ENCODE results near the gene DGKG.

DNA sequence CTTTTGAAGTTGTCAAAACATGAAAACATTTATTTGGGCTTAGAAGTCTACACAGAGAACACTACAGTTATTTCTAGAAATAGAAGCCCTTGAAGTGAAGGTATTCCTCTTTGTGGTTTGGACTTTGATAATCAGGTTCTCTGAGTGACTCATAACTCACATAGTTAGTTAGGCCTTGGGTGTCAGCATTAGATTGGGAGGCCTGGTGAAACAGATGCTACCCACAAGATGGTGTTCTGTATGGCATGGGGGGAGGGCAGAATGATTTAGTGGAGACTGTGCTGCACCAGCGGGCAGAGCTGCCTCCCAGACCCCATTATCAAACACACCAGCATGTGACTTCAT lies 144.2 kb downstream of the DGKG start:
- TF ChIP-seq, protein P1, sequence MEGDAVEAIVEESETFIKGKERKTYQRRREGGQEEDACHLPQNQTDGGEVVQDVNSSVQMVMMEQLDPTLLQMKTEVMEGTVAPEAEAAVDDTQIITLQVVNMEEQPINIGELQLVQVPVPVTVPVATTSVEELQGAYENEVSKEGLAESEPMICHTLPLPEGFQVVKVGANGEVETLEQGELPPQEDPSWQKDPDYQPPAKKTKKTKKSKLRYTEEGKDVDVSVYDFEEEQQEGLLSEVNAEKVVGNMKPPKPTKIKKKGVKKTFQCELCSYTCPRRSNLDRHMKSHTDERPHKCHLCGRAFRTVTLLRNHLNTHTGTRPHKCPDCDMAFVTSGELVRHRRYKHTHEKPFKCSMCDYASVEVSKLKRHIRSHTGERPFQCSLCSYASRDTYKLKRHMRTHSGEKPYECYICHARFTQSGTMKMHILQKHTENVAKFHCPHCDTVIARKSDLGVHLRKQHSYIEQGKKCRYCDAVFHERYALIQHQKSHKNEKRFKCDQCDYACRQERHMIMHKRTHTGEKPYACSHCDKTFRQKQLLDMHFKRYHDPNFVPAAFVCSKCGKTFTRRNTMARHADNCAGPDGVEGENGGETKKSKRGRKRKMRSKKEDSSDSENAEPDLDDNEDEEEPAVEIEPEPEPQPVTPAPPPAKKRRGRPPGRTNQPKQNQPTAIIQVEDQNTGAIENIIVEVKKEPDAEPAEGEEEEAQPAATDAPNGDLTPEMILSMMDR (IDR thresholded peaks at IDR 0.05; ENCODE audit: insufficient read depth, low read length) = no peak
- TF ChIP-seq, protein P2, sequence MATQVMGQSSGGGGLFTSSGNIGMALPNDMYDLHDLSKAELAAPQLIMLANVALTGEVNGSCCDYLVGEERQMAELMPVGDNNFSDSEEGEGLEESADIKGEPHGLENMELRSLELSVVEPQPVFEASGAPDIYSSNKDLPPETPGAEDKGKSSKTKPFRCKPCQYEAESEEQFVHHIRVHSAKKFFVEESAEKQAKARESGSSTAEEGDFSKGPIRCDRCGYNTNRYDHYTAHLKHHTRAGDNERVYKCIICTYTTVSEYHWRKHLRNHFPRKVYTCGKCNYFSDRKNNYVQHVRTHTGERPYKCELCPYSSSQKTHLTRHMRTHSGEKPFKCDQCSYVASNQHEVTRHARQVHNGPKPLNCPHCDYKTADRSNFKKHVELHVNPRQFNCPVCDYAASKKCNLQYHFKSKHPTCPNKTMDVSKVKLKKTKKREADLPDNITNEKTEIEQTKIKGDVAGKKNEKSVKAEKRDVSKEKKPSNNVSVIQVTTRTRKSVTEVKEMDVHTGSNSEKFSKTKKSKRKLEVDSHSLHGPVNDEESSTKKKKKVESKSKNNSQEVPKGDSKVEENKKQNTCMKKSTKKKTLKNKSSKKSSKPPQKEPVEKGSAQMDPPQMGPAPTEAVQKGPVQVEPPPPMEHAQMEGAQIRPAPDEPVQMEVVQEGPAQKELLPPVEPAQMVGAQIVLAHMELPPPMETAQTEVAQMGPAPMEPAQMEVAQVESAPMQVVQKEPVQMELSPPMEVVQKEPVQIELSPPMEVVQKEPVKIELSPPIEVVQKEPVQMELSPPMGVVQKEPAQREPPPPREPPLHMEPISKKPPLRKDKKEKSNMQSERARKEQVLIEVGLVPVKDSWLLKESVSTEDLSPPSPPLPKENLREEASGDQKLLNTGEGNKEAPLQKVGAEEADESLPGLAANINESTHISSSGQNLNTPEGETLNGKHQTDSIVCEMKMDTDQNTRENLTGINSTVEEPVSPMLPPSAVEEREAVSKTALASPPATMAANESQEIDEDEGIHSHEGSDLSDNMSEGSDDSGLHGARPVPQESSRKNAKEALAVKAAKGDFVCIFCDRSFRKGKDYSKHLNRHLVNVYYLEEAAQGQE (IDR thresholded peaks at IDR 0.05; ENCODE audit: insufficient replicate concordance, low read depth) = no peak
- TF ChIP-seq POLR2AphosphoS5 (IDR thresholded peaks at IDR 0.05; ENCODE audit: low read depth) = no peak
- TF ChIP-seq GABPA (IDR thresholded peaks at IDR 0.05; ENCODE audit: low read depth) = no peak
- TF ChIP-seq SPI1 (IDR thresholded peaks at IDR 0.05; ENCODE audit: borderline replicate concordance, low read depth) = no peak

All from HL-60 (cell line).